ENCODE results near the gene OBP2B. TPM values are rescaled to one million over a fixed set of nuclear protein-coding genes. Genes with fewer than 3 reads are reported as not detected.
A peak's percentile ranks its signal among the peaks of the same experiment; 100 is the strongest.

Gene OBP2B
- polyA plus RNA-seq, 1 experiment: not detected

DNA sequence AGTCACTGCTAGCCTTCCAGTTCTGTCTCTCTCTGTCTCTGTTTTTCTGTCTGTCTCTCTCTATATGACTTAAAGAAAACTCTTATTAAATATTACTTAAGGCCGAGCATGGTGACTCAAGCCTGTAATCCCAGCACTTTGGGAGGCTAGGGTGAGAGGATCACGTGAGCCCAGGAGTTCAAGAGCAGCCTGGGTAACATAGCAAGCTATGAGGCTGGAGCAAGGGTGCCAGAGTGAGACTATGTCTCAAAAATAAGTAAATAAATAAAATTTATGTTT, 43.7 kb downstream of the OBP2B start:
- Histone ChIP-seq H3K9me3 (ENCODE audit: control insufficient read depth, insufficient read depth, low read length) (no peaks in the 10 kb centered on the region; the same call in 1 of the 2 replicates), H3K27me3 (ENCODE audit: control insufficient read depth, insufficient read depth, low read length) (peaks cover 7% of the 10 kb centered on the region), H3K4me3 (ENCODE audit: low read depth, low read length) (no peak overlapping the region), H3K27ac (ENCODE audit: low read depth, low read length) (no peak overlapping the region)
- ChIA-PET POLR2A (no interaction called here), CTCF (no interaction called here)
- no peak for DNase-seq (ENCODE audit: low read depth, low spot score)
- no peak for TF ChIP-seq CTCF (IDR thresholded peaks at IDR 0.05; ENCODE audit: low read depth, low read length)

- Histone ChIP-seq H3K27ac (ENCODE audit: low read depth, low read length) (no peak overlapping the region), H3K4me3 (ENCODE audit: low read depth, low read length) (peak overlapping the region; percentile 63), H3K9me3 (ENCODE audit: control insufficient read depth, insufficient read depth, low read length) (no peaks in the 10 kb centered on the region; the same call in 1 of the 2 replicates), H3K27me3 (ENCODE audit: control insufficient read depth, insufficient read depth, low read length) (peaks cover 7% of the 10 kb centered on the region)
- ChIA-PET POLR2A (no interaction called here), CTCF (no interaction called here)
- no peak for TF ChIP-seq CTCF (IDR thresholded peaks at IDR 0.05; ENCODE audit: low read depth, low read length)
- DNase-seq (ENCODE audit: low read depth, low spot score): no peak
Measured at GRCh38 chr9:133164191-133164590, 44.9 kb downstream of the OBP2B start.

- POLR2A ChIA-PET: no interaction called here
- no peak for DNase-seq (ENCODE audit: low read depth, low spot score)
- Histone ChIP-seq H3K27me3 (ENCODE audit: control insufficient read depth, insufficient read depth, low read length) (peaks cover 7% of the 10 kb centered on the region), H3K9me3 (ENCODE audit: control insufficient read depth, insufficient read depth, low read length) (no peaks in the 10 kb centered on the region; the same call in 1 of the 2 replicates), H3K27ac (ENCODE audit: low read depth, low read length) (no peak within 1 kb of the TSS), H3K4me3 (ENCODE audit: low read depth, low read length) (peak within 1 kb of the TSS; percentile 63)
- CTCF ChIA-PET: no interaction called here
- TF ChIP-seq CTCF (IDR thresholded peaks at IDR 0.05; ENCODE audit: low read depth, low read length): no peak
Measured at GRCh38 chr9:133163504-133164172, 45.4 kb downstream of the OBP2B start, which contains the start of gene GBGT1. Gene GBGT1, minus strand, starts transcription at chr9:133163914. Its CDS starts 1,502 bp downstream, at chr9:133162412.

DNA sequence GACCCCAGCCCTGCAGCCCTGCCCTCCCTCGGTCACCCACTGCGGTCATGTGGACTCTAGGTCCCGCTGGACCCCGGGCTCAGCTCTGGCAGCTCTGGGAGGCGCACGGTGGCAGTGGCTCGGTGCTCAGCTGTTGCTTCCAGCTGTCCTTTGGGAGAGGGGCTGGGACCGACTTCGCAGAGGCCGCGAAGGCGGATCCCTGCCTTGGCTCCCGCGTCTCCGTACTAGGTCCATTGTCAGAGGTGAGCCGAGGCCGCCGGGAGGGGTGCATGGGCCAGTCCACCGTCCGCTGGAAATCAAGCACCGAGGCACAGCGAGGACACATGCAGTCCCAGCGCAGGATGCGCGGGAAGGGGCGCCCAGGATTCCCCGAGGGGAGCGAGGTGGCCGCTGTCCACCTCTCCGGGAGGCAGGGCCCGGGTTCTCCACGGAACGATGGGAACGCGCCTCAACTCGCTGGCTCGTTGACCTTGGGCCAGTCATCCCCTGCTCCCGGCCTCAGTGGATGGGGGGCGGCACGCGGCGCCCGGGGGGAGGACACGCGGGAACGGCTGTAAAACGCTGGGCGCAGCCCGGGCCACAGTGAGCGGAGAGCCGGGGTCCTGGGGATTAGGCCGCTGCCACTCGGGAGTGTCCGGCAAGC, 46.1 kb downstream of the OBP2B start:
- no peak overlapping the region for H3K27ac ChIP-seq (ENCODE audit: low read depth, low read length)
- ChIA-PET POLR2A (no interaction called here), CTCF (no interaction called here)
- H3K4me3 ChIP-seq (ENCODE audit: low read depth, low read length): peak overlapping the region; percentile 63
- TF ChIP-seq CTCF (IDR thresholded peaks at IDR 0.05; ENCODE audit: low read depth, low read length): no peak
- peaks cover 7% of the 10 kb centered on the region for H3K27me3 ChIP-seq (ENCODE audit: control insufficient read depth, insufficient read depth, low read length)
- no peak for DNase-seq (ENCODE audit: low read depth, low spot score)
- H3K9me3 ChIP-seq (ENCODE audit: control insufficient read depth, insufficient read depth, low read length): no peaks in the 10 kb centered on the region; the same call in 1 of the 2 replicates

DNA sequence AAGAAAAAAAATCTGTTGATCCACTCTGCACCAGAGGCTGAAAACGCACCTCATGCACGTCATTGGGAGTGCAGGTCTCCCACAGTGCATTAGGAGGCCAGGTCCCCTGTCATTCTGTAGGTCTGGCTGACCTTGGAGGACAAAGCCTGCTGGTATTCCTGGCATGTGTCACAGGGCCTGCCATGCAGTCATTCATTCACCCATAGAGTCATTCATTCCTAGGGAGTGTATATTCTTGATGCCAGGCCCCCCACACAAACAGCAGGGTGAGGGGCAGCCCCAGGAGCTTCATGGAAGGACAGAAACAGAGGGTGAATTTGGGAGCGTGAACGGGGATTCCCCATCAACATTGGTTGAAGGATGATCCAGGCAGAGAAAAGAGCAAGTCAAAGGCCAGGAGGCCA, 47.5 kb downstream of the OBP2B start:
- H3K27me3 ChIP-seq (ENCODE audit: control insufficient read depth, insufficient read depth, low read length): peaks cover 7% of the 10 kb centered on the region
- TF ChIP-seq CTCF (IDR thresholded peaks at IDR 0.05; ENCODE audit: low read depth, low read length): no peak
- DNase-seq (ENCODE audit: low read depth, low spot score): no peak
- CTCF ChIA-PET: interaction anchor here (1.7 kb wide), 1 partner anchor 19 kb away, joined by 4 read pairs; no protein-coding TSS in a partner anchor
- H3K9me3 ChIP-seq (ENCODE audit: control insufficient read depth, insufficient read depth, low read length): no peaks in the 10 kb centered on the region; the same call in 1 of the 2 replicates
- H3K27ac ChIP-seq (ENCODE audit: low read depth, low read length): no peak overlapping the region
- POLR2A ChIA-PET: interaction anchor here (0.8 kb wide), 1 partner anchor 18 kb away, joined by 5 read pairs; no protein-coding TSS in a partner anchor
- no peak overlapping the region for H3K4me3 ChIP-seq (ENCODE audit: low read depth, low read length)
